ENCODE measurements around the gene FNBP1.

FNBP1 gene

GRCh38 chr9:129873563-129874190, 169.3 kb downstream of the FNBP1 start:
- no peak overlapping the region for H3K27ac ChIP-seq
- TF ChIP-seq CTCF (conservative IDR thresholded peaks at IDR 0.05) (no peak), ZFX (IDR thresholded peaks at IDR 0.05) (no peak)

- H3K27ac ChIP-seq = no peak overlapping the region
- no peak for TF ChIP-seq ZFX (IDR thresholded peaks at IDR 0.05)
- TF ChIP-seq CTCF (conservative IDR thresholded peaks at IDR 0.05) = no peak
These were observed 171.9 kb downstream of the FNBP1 start for GRCh38 chr9:129871046-129871445.

DNA sequence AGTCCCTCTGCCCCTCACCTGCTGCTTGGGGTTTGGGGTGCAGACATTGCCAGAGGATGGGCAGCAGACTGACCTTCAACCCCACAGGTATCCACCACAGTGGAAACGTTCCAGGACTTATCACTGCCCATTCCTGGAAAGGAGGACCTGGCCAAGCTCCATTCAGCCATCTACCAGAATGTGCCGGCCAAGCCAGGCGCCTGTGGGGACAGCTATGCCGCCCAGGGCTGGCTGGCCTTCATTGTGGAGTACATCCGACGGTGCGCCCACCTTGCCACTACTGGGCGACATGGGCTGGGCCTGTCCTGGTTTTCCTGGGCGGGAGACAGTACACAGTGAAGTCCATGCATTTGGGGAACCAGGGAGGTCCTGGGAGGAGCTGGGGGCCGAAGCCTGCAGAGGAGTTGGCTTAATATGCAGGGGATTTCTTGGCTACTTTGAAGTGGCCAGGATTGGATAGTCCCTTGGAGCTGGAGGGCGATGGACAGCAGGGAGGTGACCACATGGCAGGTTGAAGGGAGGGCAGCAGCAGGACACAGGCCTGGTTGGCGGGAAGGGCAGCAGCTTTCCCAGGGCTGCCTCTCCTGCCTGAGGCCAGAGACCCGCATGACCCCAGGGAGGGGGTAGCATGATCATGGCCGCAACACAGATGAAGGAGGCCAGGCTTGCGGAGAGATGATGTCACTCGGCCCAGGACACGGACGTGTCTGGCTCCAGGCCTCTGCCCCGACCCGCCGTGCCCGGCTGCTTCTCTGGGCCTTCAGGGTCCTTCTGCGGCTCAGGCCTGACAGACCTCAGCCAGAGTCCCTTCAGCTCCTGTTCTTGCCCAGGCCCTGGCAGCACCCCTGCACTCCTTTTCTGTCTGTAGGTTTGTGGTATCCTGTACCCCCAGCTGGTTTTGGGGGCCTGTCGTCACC, 173.1 kb downstream of the FNBP1 start:
- H3K27ac ChIP-seq = no peak overlapping the region
- no peak for TF ChIP-seq ZFX (IDR thresholded peaks at IDR 0.05)
- TF ChIP-seq CTCF (conservative IDR thresholded peaks at IDR 0.05) = no peak

DNA sequence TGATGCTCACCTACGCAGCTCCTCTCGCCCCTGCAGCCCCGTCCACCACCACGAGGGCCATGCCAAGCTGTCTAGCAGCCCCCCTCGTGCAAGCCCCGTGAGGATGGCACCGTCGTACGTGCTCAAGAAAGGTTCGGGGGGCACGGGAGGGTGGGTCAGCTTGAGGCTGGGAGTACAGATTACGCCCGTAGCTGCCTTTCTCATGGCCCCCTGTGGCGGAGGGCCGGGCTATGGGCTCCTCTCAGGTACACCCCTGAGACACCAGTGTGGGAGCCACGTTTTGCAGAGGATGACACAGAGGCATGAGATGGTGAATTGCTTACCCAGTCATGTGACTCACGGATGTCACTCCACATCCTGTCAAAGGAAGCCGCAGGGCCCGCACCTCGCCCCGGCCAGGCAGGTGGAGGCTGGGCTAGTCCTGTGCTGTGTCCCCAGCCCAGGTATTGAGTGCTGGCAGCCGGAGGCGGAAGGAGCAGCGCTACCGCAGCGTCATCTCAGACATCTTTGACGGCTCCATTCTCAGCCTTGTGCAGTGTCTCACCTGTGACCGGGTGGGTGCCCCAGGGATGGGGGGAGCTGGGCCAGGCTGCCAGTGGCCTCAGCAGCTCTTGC, 174.0 kb downstream of the FNBP1 start:
- no peak overlapping the region for H3K27ac ChIP-seq
- TF ChIP-seq ZFX (IDR thresholded peaks at IDR 0.05) = no peak
- TF ChIP-seq CTCF (conservative IDR thresholded peaks at IDR 0.05) = no peak

DNA sequence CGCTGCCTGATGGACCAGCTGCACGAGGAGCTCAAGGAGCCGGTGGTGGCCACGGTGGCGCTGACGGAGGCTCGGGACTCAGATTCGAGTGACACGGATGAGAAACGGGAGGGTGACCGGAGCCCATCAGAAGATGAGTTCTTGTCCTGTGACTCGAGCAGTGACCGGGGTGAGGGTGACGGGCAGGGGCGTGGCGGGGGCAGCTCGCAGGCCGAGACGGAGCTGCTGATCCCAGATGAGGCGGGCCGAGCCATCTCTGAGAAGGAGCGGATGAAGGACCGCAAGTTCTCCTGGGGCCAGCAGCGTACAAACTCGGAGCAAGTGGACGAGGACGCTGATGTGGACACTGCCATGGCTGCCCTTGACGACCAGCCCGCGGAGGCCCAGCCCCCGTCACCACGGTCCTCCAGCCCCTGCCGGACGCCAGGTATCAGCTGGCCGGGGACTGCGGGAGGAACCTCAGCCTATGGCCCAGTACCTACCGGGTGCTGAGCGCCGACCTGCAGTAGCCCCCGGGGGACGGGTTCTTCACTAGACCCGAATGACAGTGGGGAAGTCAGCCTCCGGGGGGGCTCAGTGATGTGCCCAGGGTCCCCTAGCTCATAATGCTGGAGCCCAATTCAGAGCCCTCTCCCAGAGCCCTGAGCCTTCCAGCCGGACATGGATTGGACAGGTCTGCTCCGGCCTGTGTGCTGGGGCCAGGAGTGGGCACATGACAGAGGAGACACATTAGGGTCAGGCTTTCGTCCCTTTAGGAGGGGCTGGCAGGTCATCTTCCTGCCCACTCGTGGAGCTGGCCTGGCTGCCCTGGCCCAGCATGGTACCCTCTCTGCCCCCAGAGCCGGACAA, 174.7 kb downstream of the FNBP1 start:
- H3K27ac ChIP-seq = no peak overlapping the region
- TF ChIP-seq CTCF (conservative IDR thresholded peaks at IDR 0.05) = no peak
- no peak for TF ChIP-seq ZFX (IDR thresholded peaks at IDR 0.05)

DNA sequence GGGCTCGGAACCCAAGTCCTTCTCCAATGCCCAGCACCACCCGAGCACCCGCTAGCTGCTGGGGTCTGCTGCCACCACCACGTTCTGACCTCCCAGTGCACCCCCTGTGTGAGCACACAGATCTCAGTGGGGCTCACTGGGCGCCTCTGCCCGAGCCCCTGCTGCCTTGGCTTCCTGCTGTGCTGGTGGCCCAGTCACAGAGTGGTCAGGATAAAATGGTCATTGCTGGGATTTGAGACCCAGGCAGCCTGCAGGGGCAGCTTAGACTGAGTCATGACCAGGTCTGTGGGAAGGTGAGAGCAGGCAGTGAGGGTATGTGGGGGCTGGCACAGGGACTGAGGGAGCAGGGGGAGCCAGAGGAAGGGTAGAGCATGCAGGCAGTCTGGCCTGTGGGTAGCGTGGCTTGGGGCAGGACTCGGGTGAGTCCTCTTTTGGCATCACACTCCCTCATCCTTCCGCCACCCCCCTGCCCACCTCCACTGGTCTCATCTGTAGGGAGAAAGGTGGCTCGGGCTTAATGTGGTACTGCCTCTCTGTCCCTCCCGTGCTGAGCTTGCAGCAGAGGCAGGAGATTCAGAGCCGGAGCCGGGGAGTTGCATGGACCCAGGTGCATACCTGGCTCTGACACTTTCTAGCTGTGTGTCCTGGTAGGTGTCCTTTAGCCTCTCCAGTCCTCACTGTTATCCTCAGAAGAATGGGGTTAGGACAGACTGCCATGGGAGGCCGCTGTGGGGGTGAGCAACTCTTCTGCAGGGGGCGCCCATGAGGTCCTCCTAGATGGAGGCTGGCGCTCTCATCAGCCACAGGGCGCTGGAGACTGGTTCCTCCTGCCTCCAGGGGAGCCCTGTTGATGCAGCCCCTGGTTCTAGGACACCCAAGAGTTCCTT, 175.6 kb downstream of the FNBP1 start:
- TF ChIP-seq CTCF (conservative IDR thresholded peaks at IDR 0.05) = no peak
- TF ChIP-seq ZFX (IDR thresholded peaks at IDR 0.05) = no peak
- H3K27ac ChIP-seq = no peak overlapping the region
